GM12873 (cell line): ENCODE results near the gene PDE12.

Experiments used
- TF ChIP-seq, protein P1 (sequence below): IDR thresholded peaks from 2 replicates; pipeline ENCODE4 v1.5.1; 2012; ENCODE audit warnings: low read depth, mild to moderate bottlenecking, moderate library complexity, low read length, control low read depth; ENCODE audit not compliant: insufficient read depth; ENCODE audit errors: missing control alignments

PDE12 gene

DNA sequence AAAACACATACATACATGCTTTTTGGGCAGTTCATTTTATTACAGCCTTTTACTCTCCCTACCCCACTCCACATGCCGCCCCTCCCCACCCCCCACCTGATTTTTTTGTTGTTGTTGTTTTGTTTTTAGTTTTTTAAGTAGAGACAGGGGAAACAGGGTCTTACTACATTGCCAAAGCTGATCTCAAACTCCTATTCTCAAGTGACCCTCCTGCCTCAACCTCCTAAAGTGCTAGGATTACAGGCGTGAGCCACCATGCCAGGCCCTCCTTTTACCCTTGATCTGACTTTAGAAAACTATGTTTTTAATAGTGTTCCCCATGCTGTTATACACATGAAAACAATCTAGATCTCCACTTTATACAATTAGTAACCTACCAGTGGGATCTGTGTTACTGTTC lies 14.8 kb downstream of the PDE12 start:
- TF ChIP-seq, protein P1, sequence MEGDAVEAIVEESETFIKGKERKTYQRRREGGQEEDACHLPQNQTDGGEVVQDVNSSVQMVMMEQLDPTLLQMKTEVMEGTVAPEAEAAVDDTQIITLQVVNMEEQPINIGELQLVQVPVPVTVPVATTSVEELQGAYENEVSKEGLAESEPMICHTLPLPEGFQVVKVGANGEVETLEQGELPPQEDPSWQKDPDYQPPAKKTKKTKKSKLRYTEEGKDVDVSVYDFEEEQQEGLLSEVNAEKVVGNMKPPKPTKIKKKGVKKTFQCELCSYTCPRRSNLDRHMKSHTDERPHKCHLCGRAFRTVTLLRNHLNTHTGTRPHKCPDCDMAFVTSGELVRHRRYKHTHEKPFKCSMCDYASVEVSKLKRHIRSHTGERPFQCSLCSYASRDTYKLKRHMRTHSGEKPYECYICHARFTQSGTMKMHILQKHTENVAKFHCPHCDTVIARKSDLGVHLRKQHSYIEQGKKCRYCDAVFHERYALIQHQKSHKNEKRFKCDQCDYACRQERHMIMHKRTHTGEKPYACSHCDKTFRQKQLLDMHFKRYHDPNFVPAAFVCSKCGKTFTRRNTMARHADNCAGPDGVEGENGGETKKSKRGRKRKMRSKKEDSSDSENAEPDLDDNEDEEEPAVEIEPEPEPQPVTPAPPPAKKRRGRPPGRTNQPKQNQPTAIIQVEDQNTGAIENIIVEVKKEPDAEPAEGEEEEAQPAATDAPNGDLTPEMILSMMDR, result no peak

DNA sequence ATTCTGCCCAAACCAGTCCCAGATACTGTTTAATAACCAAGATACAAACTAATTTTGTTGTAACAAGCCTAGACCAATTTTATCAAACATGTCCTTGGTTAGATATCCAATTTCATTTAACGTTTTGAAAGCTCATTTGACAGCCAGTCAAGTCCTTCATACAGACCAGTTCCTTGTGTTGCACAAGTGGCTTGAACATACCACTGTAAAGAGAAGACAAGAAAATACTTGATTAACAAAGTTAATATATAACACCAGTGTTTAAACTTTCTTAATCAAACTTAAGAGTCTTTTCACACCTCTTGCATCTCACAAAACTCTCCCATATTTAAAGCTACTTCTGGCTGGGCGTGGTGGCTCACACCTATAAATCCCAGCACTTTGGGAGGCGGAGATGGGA lies 16.0 kb downstream of the PDE12 start:
- TF ChIP-seq, protein P1, result no peak

DNA sequence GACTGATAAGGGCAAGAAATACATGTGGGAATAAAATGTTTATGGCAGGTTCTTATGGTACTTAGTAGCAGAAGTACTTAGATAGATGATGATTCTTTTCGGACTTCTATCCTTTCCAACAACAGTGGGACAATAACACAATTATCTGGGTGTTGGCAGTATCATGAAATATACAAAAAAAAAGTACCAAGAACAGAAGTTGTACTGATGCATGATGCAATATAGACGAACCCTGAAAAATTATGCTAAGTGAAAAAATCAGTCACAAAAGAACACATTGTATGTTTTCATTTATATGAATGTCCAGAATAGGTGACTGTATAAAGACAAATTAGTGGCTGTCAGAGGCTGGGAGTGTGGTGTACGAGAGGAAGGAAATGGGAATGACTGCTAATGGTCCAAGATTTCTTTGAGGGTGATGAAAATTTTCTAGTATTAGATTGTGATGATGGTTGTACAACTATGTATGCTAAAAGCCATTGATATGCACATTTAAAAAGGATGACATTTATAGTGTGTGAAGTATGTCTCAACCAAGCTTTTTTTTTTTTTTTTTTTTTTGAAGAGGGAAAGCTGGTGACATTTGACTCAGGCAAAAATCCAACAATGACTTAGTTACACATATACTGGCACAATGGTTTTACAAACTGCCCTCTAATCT lies 20.0 kb downstream of the PDE12 start:
- TF ChIP-seq, protein P1, result no peak

DNA sequence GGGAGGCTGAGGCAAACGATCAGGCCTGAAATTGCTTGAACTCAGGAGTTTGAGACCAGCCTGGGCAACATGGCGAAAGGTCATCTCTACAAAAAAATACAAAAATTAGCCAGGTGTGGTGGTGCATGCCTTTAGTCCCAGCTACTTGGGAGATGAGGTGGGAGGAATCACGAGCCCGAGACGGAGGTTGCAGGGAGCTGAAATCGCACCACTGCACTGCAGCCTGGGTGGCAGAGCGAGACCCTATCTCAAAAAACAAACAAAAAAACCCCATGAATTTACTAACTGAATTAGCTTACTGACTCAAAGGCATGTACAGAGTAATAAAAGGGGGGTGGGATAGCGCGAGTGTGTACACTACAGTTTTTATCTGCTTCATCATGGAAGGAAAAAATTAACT lies 21.7 kb downstream of the PDE12 start:
- TF ChIP-seq, protein P1, result no peak

DNA sequence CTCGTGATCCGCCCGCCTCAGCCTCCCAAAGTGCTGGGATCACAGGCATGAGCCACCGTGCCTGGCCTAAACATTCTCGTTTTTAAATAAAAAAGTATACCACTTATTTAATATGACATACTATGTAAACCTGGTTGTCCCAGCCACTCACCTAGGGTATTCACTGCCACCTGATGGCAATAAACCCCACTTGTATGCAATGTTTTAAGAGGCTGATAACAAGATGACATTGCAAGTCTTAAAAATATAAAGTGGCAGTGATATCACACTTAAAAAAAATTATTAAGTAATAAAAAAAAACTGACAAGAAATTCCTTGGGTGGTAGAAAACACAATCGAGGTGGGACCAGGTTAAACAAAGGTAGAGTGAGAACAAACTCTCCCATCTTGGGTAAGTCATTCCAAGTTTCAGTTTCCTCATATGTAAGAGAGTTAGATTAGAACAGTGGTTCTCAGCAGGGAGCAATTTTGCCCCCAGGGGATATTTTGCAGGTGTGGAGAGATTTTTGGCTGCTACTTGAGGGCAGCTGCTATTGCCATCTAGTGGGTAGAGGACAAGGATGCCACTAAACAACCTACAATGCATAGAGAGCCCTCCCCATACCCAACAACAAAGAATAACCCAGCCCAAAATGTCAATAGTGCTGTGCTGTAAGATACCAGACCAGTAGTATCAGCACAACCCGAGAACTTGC lies 26.5 kb downstream of the PDE12 start:
- TF ChIP-seq, protein P1, result peak; percentile 46

DNA sequence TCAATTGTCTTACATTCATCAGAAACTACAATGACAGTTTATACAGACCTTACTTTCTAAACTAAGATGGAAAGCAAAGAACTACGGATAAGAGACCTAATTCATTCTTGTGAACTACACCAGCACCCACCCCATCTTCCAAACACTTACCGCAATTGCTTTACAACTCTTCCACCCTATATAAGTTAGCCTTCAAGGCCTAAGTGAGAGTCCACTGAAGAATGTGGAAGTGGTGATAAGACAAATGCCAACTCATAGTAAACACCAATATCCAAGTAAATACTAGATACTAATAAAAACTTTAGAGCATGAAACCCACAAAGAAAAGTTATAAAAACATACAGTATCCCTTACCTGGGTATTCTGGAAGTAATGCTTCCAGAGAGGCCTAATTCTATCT lies 27.5 kb downstream of the PDE12 start:
- TF ChIP-seq, protein P1, result no peak

DNA sequence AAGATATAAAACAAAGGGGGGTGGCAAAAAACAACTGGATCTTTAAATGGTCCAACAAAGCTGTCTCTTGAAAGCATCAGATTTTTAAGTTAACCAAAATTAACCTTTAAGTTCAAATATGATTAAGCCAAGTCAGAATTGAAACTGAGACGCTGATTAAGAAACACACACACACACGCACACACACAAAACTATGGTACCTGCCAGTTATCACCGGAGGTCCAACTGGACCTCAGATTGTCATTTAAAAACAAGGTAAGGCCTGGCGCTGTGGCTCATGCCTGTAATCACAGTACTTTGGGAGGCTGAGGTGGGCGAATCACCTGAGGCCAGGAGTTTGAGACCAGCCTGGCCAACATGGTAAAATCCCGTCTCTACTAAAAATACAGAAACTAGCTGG lies 30.7 kb downstream of the PDE12 start:
- TF ChIP-seq, protein P1, result no peak
